ENCODE data around the gene MAVS. TPM values are rescaled to one million over a fixed set of nuclear protein-coding genes. Genes with fewer than 3 reads are reported as not detected.
A peak's percentile ranks its signal among the peaks of the same experiment; 100 is the strongest.

The MAVS gene
- total and polyA plus RNA-seq, 9 of the 15 experiments (the other 6 are each of a cell fraction or from before 2014, with no cell fraction given) = 1.6 to 22.0 (median 11.3) TPM

DNA sequence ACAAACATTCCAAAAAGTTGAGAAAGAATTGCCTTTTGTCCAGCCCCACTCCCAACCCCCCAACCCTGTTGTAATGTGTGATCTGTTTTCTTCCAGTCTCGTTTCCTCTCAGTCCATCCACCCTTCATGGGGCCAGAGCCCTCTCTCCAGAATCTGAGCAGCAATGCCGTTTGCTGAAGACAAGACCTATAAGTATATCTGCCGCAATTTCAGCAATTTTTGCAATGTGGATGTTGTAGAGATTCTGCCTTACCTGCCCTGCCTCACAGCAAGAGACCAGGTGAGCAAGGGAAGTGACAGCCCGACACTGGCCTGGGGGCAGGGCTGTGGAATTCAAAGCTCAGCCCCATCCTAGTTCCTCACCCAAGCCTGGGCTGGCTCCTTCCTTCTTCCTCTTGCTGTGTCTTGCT, 7.8 kb downstream of the MAVS start:
- FAIRE-seq (no peak), DNase-seq (ENCODE audit: extremely low read depth in 1 of 4, low spot score in 3 of 4) (peak in 1 of 4 experiments; percentile 1), ATAC-seq (peak; percentile 34; the same call in 2 of the 3 replicates)
- H2AFZ ChIP-seq (ENCODE audit: low read depth, low read length) = no peak overlapping the region
- no peaks in the 10 kb centered on the region; a peak in 2 of 5 replicates for H3K4me1 ChIP-seq (replicated peaks in 1 of 2; ENCODE audit: control insufficient read depth in 2 of 2, insufficient read depth in 2 of 2, low read length in 2 of 2)
- ChIA-PET POLR2A (interaction anchor here (0.5 to 2.2 kb wide), 5 partner anchors 9 to 157 kb away, joined by 3 to 7 read pairs (median 5); no protein-coding TSS in a partner anchor), CTCF (ENCODE audit: low intra/inter-chr PET ratio) (interaction anchor here (0.6 to 1.0 kb wide), 2 partner anchors 67 to 177 kb away, joined by 3 to 6 read pairs; no protein-coding TSS in a partner anchor)
- H3K9me3 ChIP-seq (replicated peaks; ENCODE audit: control insufficient read depth, insufficient read depth, low read depth, low read length) = no peaks in the 10 kb centered on the region
- 88% methylated on average over 4 of the region's 4 CpGs for WGBS (ENCODE audit: insufficient coverage, low coverage, missing lambda C conversion rate)
- intact Hi-C loops (cut with micrococcal nuclease) (no loop called here), in situ Hi-C loops (cut with MboI) (no loop called here)
- H3K79me2 ChIP-seq (ENCODE audit: control insufficient read depth, insufficient read depth, low read length) = peaks cover 4% of the 10 kb centered on the region; the same call in 1 of the 3 replicates
- no peaks in the 10 kb centered on the region for H3K27me3 ChIP-seq (ENCODE audit: control insufficient read depth in 2 of 2, insufficient read depth in 2 of 2, low read length in 2 of 2)
- BruUV-seq (replicated peaks) = no TSS peak
- TF ChIP-seq ZNF444 (CRISPR knock-in tag; IDR thresholded peaks at IDR 0.05) (no peak), PHTF2 (CRISPR knock-in tag; IDR thresholded peaks at IDR 0.05) (no peak)
- H4K20me1 ChIP-seq (replicated peaks; ENCODE audit: control insufficient read depth, insufficient read depth, low read length) = no peaks in the 10 kb centered on the region
- H3K36me3 ChIP-seq (ENCODE audit: control insufficient read depth, insufficient read depth, low read length) = peaks cover 41% of the 10 kb centered on the region; the same call in 2 of the 3 replicates
- H3K9ac ChIP-seq (ENCODE audit: insufficient read depth in 1 of 2, low read depth in 2 of 2, low read length in 2 of 2) = no peak overlapping the region
- H3K4me2 ChIP-seq (ENCODE audit: insufficient read depth, low read length) = no peak overlapping the region
- no peaks in the 10 kb centered on the region for H3K9me1 ChIP-seq (ENCODE audit: control insufficient read depth, insufficient read depth, low read length)
- H3K4me3 ChIP-seq = no peak overlapping the region
- H3K27ac ChIP-seq (ENCODE audit: extremely low read depth, low read depth, low read length) = no peak overlapping the region

DNA sequence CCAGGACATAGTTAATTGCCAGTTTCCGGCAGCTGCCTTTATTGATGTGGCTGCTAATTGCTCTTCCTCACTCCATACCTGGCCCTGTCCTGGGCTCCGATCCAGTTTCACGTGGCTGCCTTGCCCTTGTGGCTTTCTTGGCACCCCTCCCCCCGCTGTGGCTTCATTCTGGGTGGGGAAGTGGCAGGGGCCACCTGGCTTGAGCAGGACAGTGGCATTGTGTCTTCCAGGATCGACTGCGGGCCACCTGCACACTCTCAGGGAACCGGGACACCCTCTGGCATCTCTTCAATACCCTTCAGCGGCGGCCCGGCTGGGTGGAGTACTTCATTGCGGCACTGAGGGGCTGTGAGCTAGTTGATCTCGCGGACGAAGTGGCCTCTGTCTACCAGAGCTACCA, 10.8 kb downstream of the MAVS start:
- no TSS peak for BruUV-seq (replicated peaks)
- Histone ChIP-seq H3K4me3 (no peak overlapping the region), H3K36me3 (ENCODE audit: control insufficient read depth, insufficient read depth, low read length) (peaks cover 50% of the 10 kb centered on the region), H3K9me1 (ENCODE audit: control insufficient read depth, insufficient read depth, low read length) (no peaks in the 10 kb centered on the region), H3K4me2 (ENCODE audit: insufficient read depth, low read length) (no peak overlapping the region), H4K20me1 (replicated peaks; ENCODE audit: control insufficient read depth, insufficient read depth, low read length) (no peaks in the 10 kb centered on the region), H3K27me3 (ENCODE audit: control insufficient read depth in 2 of 2, insufficient read depth in 2 of 2, low read length in 2 of 2) (no peaks in the 10 kb centered on the region), H3K9ac (ENCODE audit: insufficient read depth in 1 of 2, low read depth in 2 of 2, low read length in 2 of 2) (peak overlapping the region in 1 of 2 experiments; percentile 40; a peak in 1 of 4 replicates), H3K9me3 (replicated peaks; ENCODE audit: control insufficient read depth, insufficient read depth, low read depth, low read length) (peaks cover 3% of the 10 kb centered on the region; the same call in 1 of the 2 replicates), H3K27ac (ENCODE audit: extremely low read depth, low read depth, low read length) (no peak overlapping the region), H3K4me1 (replicated peaks in 1 of 2; ENCODE audit: control insufficient read depth in 2 of 2, insufficient read depth in 2 of 2, low read length in 2 of 2) (no peaks in the 10 kb centered on the region; a peak in 1 of 5 replicates), H2AFZ (ENCODE audit: low read depth, low read length) (no peak overlapping the region), H3K79me2 (ENCODE audit: control insufficient read depth, insufficient read depth, low read length) (peaks cover 4% of the 10 kb centered on the region; the same call in 1 of the 3 replicates)
- WGBS (ENCODE audit: insufficient coverage, low coverage, missing lambda C conversion rate) = 91% methylated on average over 10 of the region's 14 CpGs
- CTCF ChIA-PET (ENCODE audit: low intra/inter-chr PET ratio) = no interaction called here
- FAIRE-seq (no peak), DNase-seq (ENCODE audit: extremely low read depth in 1 of 4, low spot score in 3 of 4) (no peak), ATAC-seq (no peak)
- in situ Hi-C loops (cut with MboI) (no loop called here), intact Hi-C loops (cut with micrococcal nuclease) (no loop called here)
- POLR2A ChIA-PET = no interaction called here
- no peak for TF ChIP-seq DIDO1 (tag; IDR thresholded peaks at IDR 0.05; ENCODE audit: low read depth)
- no peak for TF ChIP-seq ZNF347 (CRISPR knock-in tag; IDR thresholded peaks at IDR 0.05; ENCODE audit: low read depth)
- no peak for TF ChIP-seq JUN (IDR thresholded peaks at IDR 0.05; ENCODE audit: borderline replicate concordance, low read depth, low read length)
- no peak for TF ChIP-seq JUN (CRISPR knock-in tag; IDR thresholded peaks at IDR 0.05; ENCODE audit: borderline replicate concordance)
- no peak for TF ChIP-seq LEF1 (IDR thresholded peaks at IDR 0.05)
- TF ChIP-seq FOXM1 (IDR thresholded peaks at IDR 0.05; ENCODE audit: low read depth) = no peak
- no peak for TF ChIP-seq FOXM1 (CRISPR knock-in tag; IDR thresholded peaks at IDR 0.05; ENCODE audit: low read depth)
- TF ChIP-seq XRCC4 (IDR thresholded peaks at IDR 0.05; ENCODE audit: extremely low read depth, insufficient read depth, insufficient read length) = no peak
- TF ChIP-seq PYGO2 (tag; IDR thresholded peaks at IDR 0.05) = no peak
